PC-3 (cell line): ENCODE measurements around the gene MOV10. TPM values are rescaled to one million over a fixed set of nuclear protein-coding genes. Genes with fewer than 3 reads are reported as not detected.

ENCODE experiments used
- ATAC-seq: fragments of 200-7000 bp; cut with Tn5 transposase; 2 replicates; pipeline ENCODE4 v1.9.1; 2020; ENCODE audit warnings: mild to moderate bottlenecking, moderate library complexity
- BruUV-seq: library from RNA; stranded (reverse); fragments of 400-500 nt; replicated peaks from 2 replicates; lab custom pipeline; 2021; lab: Mats Ljungman, UMichigan
- CTCF ChIA-PET: fragments of 300-600 bp; sonication (Branson Sonifier 250); formaldehyde crosslinking; loops from one replicate; lab custom pipeline; 2022; ENCODE audit warnings: antibody characterized with exemption; lab: Charles Lee
- POLR2A ChIA-PET: fragments of 300-600 bp; sonication (Branson Sonifier 250); formaldehyde crosslinking; loops from one replicate; lab custom pipeline; 2022; ENCODE audit warnings: antibody characterized with exemption; ENCODE audit not compliant: unreplicated experiment; lab: Charles Lee
- DNase-seq: peaks from one replicate; pipeline ENCODE4 v3.0.0-alpha.2; 2015
- H2AFZ ChIP-seq: fragments of 300-600 bp; sonication (generic); 2 replicates; pipeline ENCODE4 v1.6.0; 2016; ENCODE audit warnings: antibody characterized with exemption, low read length
- H3F3A ChIP-seq: fragments of 300-600 bp; sonication (generic); one replicate; pipeline ENCODE4 v1.6.0; 2017; ENCODE audit warnings: antibody characterized with exemption, low read length, control low read depth, mild to moderate bottlenecking; ENCODE audit not compliant: unreplicated experiment
- H3K27ac ChIP-seq: fragments of 300-600 bp; sonication (generic); 2 replicates; pipeline ENCODE4 v1.5.1; 2016; ENCODE audit warnings: mild to moderate bottlenecking, low read length
- H3K27me3 ChIP-seq: fragments of 300-600 bp; sonication (generic); 2 replicates; pipeline ENCODE4 v1.6.1; 2016; ENCODE audit warnings: low read length, mixed read lengths
- H3K36me3 ChIP-seq: fragments of 300-600 bp; sonication (generic); 2 replicates; pipeline ENCODE4 v1.6.1; 2016; ENCODE audit warnings: low read depth, mixed run types, low read length, mixed read lengths
- H3K4me1 ChIP-seq: fragments of 300-600 bp; sonication (generic); 2 replicates; pipeline ENCODE4 v1.5.1; 2016; ENCODE audit warnings: low read length; ENCODE audit not compliant: insufficient read depth
- H3K4me2 ChIP-seq: fragments of 300-600 bp; sonication (generic); 2 replicates; pipeline ENCODE4 v1.6.0; 2016; ENCODE audit warnings: low read length
- H3K4me3 ChIP-seq: fragments of 300-600 bp; sonication (generic); 2 replicates; pipeline ENCODE4 v1.5.1; 2016; ENCODE audit warnings: mild to moderate bottlenecking, low read length, mixed read lengths
- H3K79me2 ChIP-seq: fragments of 300-600 bp; sonication (generic); 2 replicates; pipeline ENCODE4 v1.6.1; 2017; ENCODE audit warnings: low read length, mixed read lengths
- H3K9ac ChIP-seq: fragments of 300-600 bp; sonication (generic); 2 replicates; pipeline ENCODE4 v1.6.0; 2016; ENCODE audit warnings: mild to moderate bottlenecking, low read length
- H3K9me2 ChIP-seq: fragments of 300-600 bp; sonication (generic); replicated peaks from 2 replicates; pipeline ENCODE4 v1.6.1; 2016; ENCODE audit warnings: mixed run types, low read length, mixed read lengths
- H3K9me3 ChIP-seq: fragments of 300-600 bp; sonication (generic); 2 replicates; pipeline ENCODE4 v1.6.1; 2016; ENCODE audit warnings: low read length, mixed read lengths
- H4K20me1 ChIP-seq: fragments of 300-600 bp; sonication (generic); 2 replicates; pipeline ENCODE4 v1.6.1; 2016; ENCODE audit warnings: low read length, mixed read lengths
- EZH2 ChIP-seq: fragments of 300-600 bp; sonication (generic); IDR thresholded peaks from one replicate; pipeline ENCODE4 v1.6.1; 2017; ENCODE audit warnings: antibody characterized with exemption, mild to moderate bottlenecking, low read length; ENCODE audit not compliant: unreplicated experiment
- EZH2phosphoT487 ChIP-seq: fragments of 300-600 bp; sonication (generic); IDR thresholded peaks from 2 replicates; pipeline ENCODE4 v1.6.1; 2018; ENCODE audit warnings: mild to moderate bottlenecking, antibody characterized with exemption, low read length, borderline replicate concordance
- intact Hi-C: fragments of 100-400 bp; cut with micrococcal nuclease; formaldehyde crosslinking; loops from 2 replicates; pipeline ENCODE4 v1.9.0; 2023
- total RNA-seq: library from RNA; depleted of rRNA; stranded (reverse); fragments of >200 nt; gene quantifications from 2 replicates; pipeline ENCODE4 v1.2.3, GENCODE V29; 2014
- TF ChIP-seq, protein P1 (sequence below): fragments of 300-600 bp; sonication (generic); conservative IDR thresholded peaks from 2 replicates; pipeline ENCODE4 v1.5.1; 2017; ENCODE audit warnings: antibody characterized with exemption, low read depth, mild to moderate bottlenecking, low read length

MOV10 gene
- total RNA-seq, 1 experiment from 2014 or later = 68.5 TPM

DNA sequence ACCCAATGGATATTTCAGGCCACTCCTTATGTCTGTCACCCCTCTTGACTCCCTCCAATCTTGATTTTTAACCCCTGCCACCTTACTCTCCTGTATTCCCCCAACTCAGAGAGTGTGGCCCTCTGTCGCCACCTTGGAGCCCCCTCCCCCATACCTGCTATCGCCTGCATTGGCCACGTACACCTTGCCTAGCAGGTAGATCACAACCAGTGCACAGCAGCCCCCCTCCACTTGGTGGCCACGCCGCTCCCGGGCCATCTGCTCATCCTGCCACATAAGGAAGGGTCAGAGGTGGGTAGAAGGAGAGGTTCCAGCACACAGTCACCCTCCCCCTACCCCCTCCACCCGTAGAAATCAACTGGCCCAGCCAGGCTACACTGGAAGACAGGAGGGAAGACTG lies 37.7 kb downstream of the MOV10 start:
- Histone ChIP-seq H3F3A (no peaks in the 10 kb centered on the region), H3K9me2 (no peaks in the 10 kb centered on the region), H3K27me3 (no peaks in the 10 kb centered on the region), H3K36me3 (no peaks in the 10 kb centered on the region), H3K79me2 (no peaks in the 10 kb centered on the region), H3K4me2 (no peak overlapping the region), H3K9ac (no peak overlapping the region), H3K4me1 (peaks cover 21% of the 10 kb centered on the region), H3K4me3 (no peak overlapping the region), H3K27ac (no peak overlapping the region), H4K20me1 (no peaks in the 10 kb centered on the region), H3K9me3 (no peaks in the 10 kb centered on the region), H2AFZ (no peak overlapping the region)
- ATAC-seq (no peak), DNase-seq (no peak)
- no TSS peak for BruUV-seq
- ChIA-PET POLR2A (no interaction called here), CTCF (no interaction called here)
- intact Hi-C loops = no loop called here
- TF ChIP-seq, protein P1, sequence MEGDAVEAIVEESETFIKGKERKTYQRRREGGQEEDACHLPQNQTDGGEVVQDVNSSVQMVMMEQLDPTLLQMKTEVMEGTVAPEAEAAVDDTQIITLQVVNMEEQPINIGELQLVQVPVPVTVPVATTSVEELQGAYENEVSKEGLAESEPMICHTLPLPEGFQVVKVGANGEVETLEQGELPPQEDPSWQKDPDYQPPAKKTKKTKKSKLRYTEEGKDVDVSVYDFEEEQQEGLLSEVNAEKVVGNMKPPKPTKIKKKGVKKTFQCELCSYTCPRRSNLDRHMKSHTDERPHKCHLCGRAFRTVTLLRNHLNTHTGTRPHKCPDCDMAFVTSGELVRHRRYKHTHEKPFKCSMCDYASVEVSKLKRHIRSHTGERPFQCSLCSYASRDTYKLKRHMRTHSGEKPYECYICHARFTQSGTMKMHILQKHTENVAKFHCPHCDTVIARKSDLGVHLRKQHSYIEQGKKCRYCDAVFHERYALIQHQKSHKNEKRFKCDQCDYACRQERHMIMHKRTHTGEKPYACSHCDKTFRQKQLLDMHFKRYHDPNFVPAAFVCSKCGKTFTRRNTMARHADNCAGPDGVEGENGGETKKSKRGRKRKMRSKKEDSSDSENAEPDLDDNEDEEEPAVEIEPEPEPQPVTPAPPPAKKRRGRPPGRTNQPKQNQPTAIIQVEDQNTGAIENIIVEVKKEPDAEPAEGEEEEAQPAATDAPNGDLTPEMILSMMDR = no peak
- TF ChIP-seq EZH2phosphoT487 = no peak
- no peak for TF ChIP-seq EZH2

DNA sequence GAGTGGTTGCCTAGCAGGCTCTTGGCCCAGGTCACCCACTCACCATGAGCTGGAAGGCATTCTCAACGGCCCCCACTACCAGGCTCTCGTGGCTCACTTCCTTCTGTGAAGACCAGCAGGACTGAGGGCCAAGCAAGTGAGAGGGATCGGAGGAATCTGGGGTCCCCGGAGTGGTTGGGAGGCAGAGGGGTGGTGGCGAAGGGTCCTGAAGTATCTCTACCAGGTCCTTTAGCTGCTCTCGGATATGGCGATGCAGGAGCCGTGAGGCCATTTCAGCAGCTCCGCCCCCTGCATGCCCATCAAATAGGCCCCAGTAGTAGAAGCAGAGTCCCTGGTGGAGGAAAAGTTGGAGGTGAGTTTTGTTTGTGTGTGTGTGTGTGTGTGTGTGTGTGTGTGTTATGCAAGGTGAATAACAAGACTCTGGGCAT lies 38.3 kb downstream of the MOV10 start:
- no peaks in the 10 kb centered on the region for H3K9me2 ChIP-seq
- peaks cover 17% of the 10 kb centered on the region for H3K4me1 ChIP-seq
- H3K9me3 ChIP-seq = no peaks in the 10 kb centered on the region
- intact Hi-C loops = no loop called here
- CTCF ChIA-PET = no interaction called here
- H2AFZ ChIP-seq = no peak overlapping the region
- POLR2A ChIA-PET = no interaction called here
- no peak overlapping the region for H3K4me3 ChIP-seq
- H3K9ac ChIP-seq = no peak overlapping the region
- no peaks in the 10 kb centered on the region for H3K36me3 ChIP-seq
- DNase-seq (no peak), ATAC-seq (no peak)
- H4K20me1 ChIP-seq = no peaks in the 10 kb centered on the region
- H3K4me2 ChIP-seq = no peak overlapping the region
- H3K79me2 ChIP-seq = no peaks in the 10 kb centered on the region
- no peaks in the 10 kb centered on the region for H3F3A ChIP-seq
- no peak overlapping the region for H3K27ac ChIP-seq
- BruUV-seq = no TSS peak
- no peak for TF ChIP-seq EZH2
- TF ChIP-seq, protein P1 = no peak
- TF ChIP-seq EZH2phosphoT487 = no peak
- no peaks in the 10 kb centered on the region for H3K27me3 ChIP-seq

DNA sequence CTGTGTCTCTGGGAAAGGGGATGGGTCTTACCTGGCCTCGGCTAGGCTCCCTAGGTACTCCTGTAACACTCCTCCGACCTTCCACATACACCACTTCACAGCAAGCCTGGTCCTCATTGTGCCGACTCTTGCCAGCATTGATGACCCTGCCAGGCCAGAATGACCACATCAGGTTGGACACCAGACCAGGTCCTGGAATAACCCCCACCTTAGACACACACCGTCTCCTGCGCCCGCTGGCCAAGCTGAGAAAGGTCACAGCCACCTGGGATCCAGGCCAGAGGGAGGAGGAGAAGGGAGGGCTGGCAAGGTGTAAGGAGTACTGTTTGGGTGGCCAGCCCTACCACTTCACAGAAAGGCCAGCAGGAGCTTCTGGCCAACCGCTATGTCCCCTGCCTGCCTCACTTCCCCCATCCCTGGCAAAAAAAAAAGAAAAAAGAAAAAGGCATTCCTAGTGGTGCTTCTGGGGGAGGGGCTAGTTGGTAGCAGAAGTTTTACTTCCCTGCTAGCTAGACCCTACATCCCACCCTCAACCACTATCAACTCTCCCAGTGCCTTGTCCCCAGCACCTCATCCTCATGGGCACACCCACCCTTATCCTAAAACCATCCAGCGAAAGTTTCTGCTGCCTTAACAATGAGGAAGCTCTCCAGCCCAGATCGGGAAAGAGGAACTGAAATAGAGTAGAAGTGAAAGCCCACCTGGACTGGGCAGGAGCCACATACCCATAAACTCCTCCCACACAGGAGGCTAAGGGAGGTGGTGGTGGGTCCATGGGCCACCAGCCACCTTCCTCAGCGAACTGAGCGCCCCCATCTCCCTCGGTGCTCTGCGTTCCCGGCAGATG lies 39.2 kb downstream of the MOV10 start:
- H3K27ac ChIP-seq = no peak overlapping the region
- POLR2A ChIA-PET = no interaction called here

More for the DNA sequence above, 39.2 kb downstream of the MOV10 start:
- Histone ChIP-seq H3K36me3 (no peaks in the 10 kb centered on the region), H4K20me1 (no peaks in the 10 kb centered on the region), H3F3A (no peaks in the 10 kb centered on the region), H3K4me3 (peak overlapping the region; percentile 70), H3K4me1 (0 out of 2 replicates have a peak, but pooled peaks cover 10% of the 10 kb centered on the region), H3K9ac (no peak overlapping the region), H3K27me3 (no peaks in the 10 kb centered on the region), H3K4me2 (peak overlapping the region; percentile 92), H3K9me3 (no peaks in the 10 kb centered on the region), H2AFZ (peak overlapping the region; percentile 88), H3K9me2 (no peaks in the 10 kb centered on the region), H3K79me2 (no peaks in the 10 kb centered on the region)
- no peak for TF ChIP-seq EZH2
- TF ChIP-seq, protein P1 = no peak
- no peak for TF ChIP-seq EZH2phosphoT487
- no peak for DNase-seq
- ATAC-seq = no peak
- CTCF ChIA-PET = no interaction called here
- no TSS peak for BruUV-seq
- intact Hi-C loops = loop anchor here (2.0 kb wide), 1 partner anchor 359 kb away; the partner anchor contains the start of gene LRIG2
